Measurements from ENCODE around the gene GATD1.
A peak's percentile ranks its signal among the peaks of the same experiment; 100 is the strongest.

GATD1 gene

GRCh38 chr11:777288-778255 is at the start of gene GATD1:
Gene GATD1 (minus strand): TSS chr11:777487. CDS start chr11:777462, 25 bp downstream.
- peak; percentile 70 to 90 for DNase-seq

GRCh38 chr11:826836-827145 is 49.5 kb upstream of the GATD1 start:
- DNase-seq = no peak

- DNase-seq = no peak
Measured at GRCh38 chr11:826227-826621, 48.9 kb upstream of the GATD1 start.

GRCh38 chr11:825366-826226 is 48.3 kb upstream of the GATD1 start:
- DNase-seq = no peak

- DNase-seq = peak in 1 of 2 experiments; percentile 68
Measured at GRCh38 chr11:824942-825341, 47.7 kb upstream of the GATD1 start.

GRCh38 chr11:824292-824880 is 47.1 kb upstream of the GATD1 start:
- peak; percentile 82 to 86 for DNase-seq

GRCh38 chr11:823441-824291 is 46.4 kb upstream of the GATD1 start:
- DNase-seq = peak; percentile 30 to 48

GRCh38 chr11:821512-822371 is 44.5 kb upstream of the GATD1 start:
- no peak for DNase-seq

- no peak for DNase-seq
Measured at GRCh38 chr11:820655-821511, 43.6 kb upstream of the GATD1 start.

GRCh38 chr11:819943-820649 is 42.8 kb upstream of the GATD1 start:
- peak; percentile 38 to 80 for DNase-seq

GRCh38 chr11:819129-819931 is 42.0 kb upstream of the GATD1 start:
- DNase-seq = peak; percentile 68 to 93

GRCh38 chr11:818396-819128 is 41.3 kb upstream of the GATD1 start, which contains the start of gene PNPLA2:
Gene PNPLA2 (plus strand): TSS chr11:818914. CDS start chr11:819719, 805 bp downstream.
- DNase-seq = no peak

GRCh38 chr11:816433-816779 is 39.1 kb upstream of the GATD1 start:
- no peak for DNase-seq

- no peak for DNase-seq
Measured at GRCh38 chr11:815675-816432, 38.6 kb upstream of the GATD1 start.

- no peak for DNase-seq
Measured at GRCh38 chr11:813456-814096, 36.3 kb upstream of the GATD1 start.

GRCh38 chr11:813072-813455 is 35.8 kb upstream of the GATD1 start:
- no peak for DNase-seq

- DNase-seq = no peak
Measured at GRCh38 chr11:812390-812789, 35.1 kb upstream of the GATD1 start.
